ENCODE results near the gene AANAT.
A peak's percentile ranks its signal among the peaks of the same experiment; 100 is the strongest.

The AANAT gene

GRCh38 chr17:76452127-76452659 lies 15.2 kb upstream of the AANAT start:
- H3K4me3 ChIP-seq (ENCODE audit: severe bottlenecking): peak overlapping the region; percentile 74
- H3K4me1 ChIP-seq (ENCODE audit: insufficient read depth, poor library complexity, severe bottlenecking): peaks cover 19% of the 10 kb centered on the region
- no peak for TF ChIP-seq CTCF (IDR thresholded peaks at IDR 0.05; ENCODE audit: poor library complexity, severe bottlenecking)
- H3K27ac ChIP-seq (ENCODE audit: poor library complexity, severe bottlenecking): peak overlapping the region; percentile 44
- no peaks in the 10 kb centered on the region for H3K9me3 ChIP-seq (ENCODE audit: severe bottlenecking)
- H3K36me3 ChIP-seq (ENCODE audit: low read depth): no peaks in the 10 kb centered on the region
- DNase-seq (ENCODE audit: low spot score): no peak
- peak; percentile 53 for ATAC-seq (ENCODE audit: low read depth)
- no peaks in the 10 kb centered on the region for H3K27me3 ChIP-seq (ENCODE audit: insufficient read depth, poor library complexity, severe bottlenecking)

GRCh38 chr17:76452660-76453430 lies 14.6 kb upstream of the AANAT start, which contains the start of gene UBE2O:
Gene UBE2O (minus strand): TSS chr17:76453152. CDS start chr17:76453141, 11 bp downstream.
- TF ChIP-seq CTCF (IDR thresholded peaks at IDR 0.05; ENCODE audit: poor library complexity, severe bottlenecking): peak; percentile 56
- DNase-seq (ENCODE audit: low spot score): peak; percentile 86
- ATAC-seq (ENCODE audit: low read depth): peak; percentile 85
- Histone ChIP-seq H3K27ac (ENCODE audit: poor library complexity, severe bottlenecking) (peak within 1 kb of the TSS; percentile 44), H3K4me1 (ENCODE audit: insufficient read depth, poor library complexity, severe bottlenecking) (peaks cover 13% of the 10 kb centered on the region), H3K4me3 (ENCODE audit: severe bottlenecking) (peak within 1 kb of the TSS; percentile 74), H3K27me3 (ENCODE audit: insufficient read depth, poor library complexity, severe bottlenecking) (no peaks in the 10 kb centered on the region), H3K36me3 (ENCODE audit: low read depth) (no peaks in the 10 kb centered on the region), H3K9me3 (ENCODE audit: severe bottlenecking) (no peaks in the 10 kb centered on the region)

GRCh38 chr17:76453431-76453743 lies 14.0 kb upstream of the AANAT start:
- Histone ChIP-seq H3K4me1 (ENCODE audit: insufficient read depth, poor library complexity, severe bottlenecking) (peaks cover 7% of the 10 kb centered on the region), H3K36me3 (ENCODE audit: low read depth) (no peaks in the 10 kb centered on the region), H3K27ac (ENCODE audit: poor library complexity, severe bottlenecking) (no peak overlapping the region), H3K27me3 (ENCODE audit: insufficient read depth, poor library complexity, severe bottlenecking) (no peaks in the 10 kb centered on the region), H3K4me3 (ENCODE audit: severe bottlenecking) (peak overlapping the region; percentile 74), H3K9me3 (ENCODE audit: severe bottlenecking) (no peaks in the 10 kb centered on the region)
- no peak for ATAC-seq (ENCODE audit: low read depth)
- no peak for DNase-seq (ENCODE audit: low spot score)
- peak; percentile 30 for TF ChIP-seq CTCF (IDR thresholded peaks at IDR 0.05; ENCODE audit: poor library complexity, severe bottlenecking)

- peak; percentile 93 for ATAC-seq (ENCODE audit: low read depth)
- no peaks in the 10 kb centered on the region for H3K27me3 ChIP-seq (ENCODE audit: insufficient read depth, poor library complexity, severe bottlenecking)
- no peaks in the 10 kb centered on the region for H3K4me1 ChIP-seq (ENCODE audit: insufficient read depth, poor library complexity, severe bottlenecking)
- no peaks in the 10 kb centered on the region for H3K36me3 ChIP-seq (ENCODE audit: low read depth)
- no peak overlapping the region for H3K27ac ChIP-seq (ENCODE audit: poor library complexity, severe bottlenecking)
- H3K4me3 ChIP-seq (ENCODE audit: severe bottlenecking): no peak overlapping the region
- DNase-seq (ENCODE audit: low spot score): peak; percentile 75
- peak; percentile 80 for TF ChIP-seq CTCF (IDR thresholded peaks at IDR 0.05; ENCODE audit: poor library complexity, severe bottlenecking)
- no peaks in the 10 kb centered on the region for H3K9me3 ChIP-seq (ENCODE audit: severe bottlenecking)
Observed at GRCh38 chr17:76458580-76459490, 8.6 kb upstream of the AANAT start.

Data from RWPE2 (cell line).